K562 (cell line): Measurements from ENCODE around the gene UQCRH. TPM values are rescaled to one million over a fixed set of nuclear protein-coding genes. Genes with fewer than 3 reads are reported as not detected.

Experiments
- ARHGAP35 ChIP-seq: fragments of 450-650 bp; IDR thresholded peaks from 2 replicates; pipeline ENCODE4 v1.6.1; 2018; ENCODE audit not compliant: partially characterized antibody
- YY1 ChIP-seq, 3 experiments: IDR thresholded peaks; 2 replicates each; pipeline ENCODE4 v1.6.1; 2011; ENCODE audit warnings: low read length in 2 of 3, mild to moderate bottlenecking in 2 of 3, moderate library complexity in 2 of 3, borderline replicate concordance in 1 of 3, control low read depth in 1 of 3, low read depth in 1 of 3; ENCODE audit not compliant: insufficient read depth in 3 of 3, insufficient replicate concordance in 2 of 3, control insufficient read depth in 1 of 3, insufficient read length in 1 of 3; ENCODE audit errors: extremely low read depth in 1 of 3
- ZFP36 ChIP-seq: fragments of 150-350 bp; IDR thresholded peaks from 2 replicates; pipeline ENCODE4 v1.6.1; 2018; ENCODE audit warnings: low read length, low read depth; ENCODE audit not compliant: partially characterized antibody
- ZNF12 ChIP-seq: sonication (generic); formaldehyde crosslinking; IDR thresholded peaks from 2 replicates; pipeline ENCODE4 v1.4.0; 2020; ENCODE audit warnings: mild to moderate bottlenecking, missing genetic modification reagents
- polyA plus RNA-seq, 8 experiments: library from polyadenylated mRNA; depleted of rRNA in 4 of 8; stranded (reverse) in 5 of 8; unstranded in 3 of 8; fragments of >200 nt; fragmentation: Nextera tagmentation in 2 of 8; fragmentation: Illumina TruSeq in 1 of 8; extraction: Ambion mirVana in 2 of 8; extraction: Trizol in 1 of 8; gene quantifications; 2 replicates each; pipeline versions ENCODE4 v1.2.1 to v1.2.3, GENCODE V29; 2011 to 2014; ENCODE audit warnings: inconsistent platforms in 1 of 8, missing spikeins in 1 of 8
- total RNA-seq, 7 experiments: library from RNA; depleted of rRNA in 6 of 7; stranded (reverse); fragments of >200 nt in 6 of 7; fragmentation: Illumina TruSeq in 2 of 7; extraction: Trizol in 2 of 7; gene quantifications; 2 replicates each; pipeline versions ENCODE4 v1.2.1 to v1.2.3, GENCODE V29; 2011 to 2021; ENCODE audit warnings: low replicate concordance in 1 of 7
- TF ChIP-seq, protein P1 (sequence below): sonication (generic); formaldehyde crosslinking; IDR thresholded peaks from 2 replicates; pipeline ENCODE4 v1.8.0; 2023; ENCODE audit warnings: mild to moderate bottlenecking, missing genetic modification reagents

The UQCRH gene
- total and polyA plus RNA-seq, 9 of the 15 experiments (the other 6 are each of a cell fraction or from before 2014, with no cell fraction given), result 1,267 to 5,184 (median 2,410) TPM

DNA sequence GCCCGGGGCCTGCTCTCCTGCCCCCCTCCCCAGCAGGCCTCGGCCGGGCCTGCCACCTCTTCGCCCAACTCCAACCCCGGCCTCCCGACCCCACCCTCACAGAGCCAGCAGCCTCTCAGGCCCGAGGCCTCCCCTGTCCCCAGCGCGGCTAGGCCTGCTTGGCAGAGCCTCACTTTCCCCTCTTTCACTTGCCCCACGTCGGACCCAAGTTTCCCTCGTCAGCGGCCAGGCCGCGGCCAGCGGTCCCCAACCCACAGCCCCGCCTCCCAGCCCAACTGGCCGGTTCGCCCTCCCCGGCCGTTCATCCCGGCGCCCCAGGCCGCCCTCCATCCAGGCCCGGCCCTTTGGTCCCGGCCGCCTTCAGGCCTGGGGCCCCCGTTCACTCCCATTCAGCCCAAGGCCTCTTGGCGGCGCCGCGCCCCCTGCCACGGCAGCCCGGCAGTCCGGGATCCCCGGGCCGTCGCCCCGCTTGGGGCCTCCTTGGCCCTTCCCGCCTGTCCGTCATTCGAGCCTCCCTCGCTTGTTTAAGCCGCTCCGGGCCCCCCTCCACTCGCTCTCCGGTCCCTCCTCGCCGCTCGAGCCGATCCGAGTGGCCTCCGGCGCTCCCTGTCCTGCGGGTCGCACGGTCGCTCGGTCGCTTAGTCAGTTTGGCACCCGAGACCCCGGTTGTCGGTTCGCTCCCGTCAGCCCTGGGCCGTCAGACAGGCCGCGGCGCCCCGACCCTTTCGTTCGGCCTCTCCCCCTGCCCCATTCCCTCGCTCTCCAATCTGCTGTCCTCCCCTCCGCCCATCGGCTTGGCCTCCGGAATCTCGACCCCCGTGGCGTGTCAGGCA is 1.5 kb upstream of the UQCRH start (continued):
- TF ChIP-seq, protein P1, sequence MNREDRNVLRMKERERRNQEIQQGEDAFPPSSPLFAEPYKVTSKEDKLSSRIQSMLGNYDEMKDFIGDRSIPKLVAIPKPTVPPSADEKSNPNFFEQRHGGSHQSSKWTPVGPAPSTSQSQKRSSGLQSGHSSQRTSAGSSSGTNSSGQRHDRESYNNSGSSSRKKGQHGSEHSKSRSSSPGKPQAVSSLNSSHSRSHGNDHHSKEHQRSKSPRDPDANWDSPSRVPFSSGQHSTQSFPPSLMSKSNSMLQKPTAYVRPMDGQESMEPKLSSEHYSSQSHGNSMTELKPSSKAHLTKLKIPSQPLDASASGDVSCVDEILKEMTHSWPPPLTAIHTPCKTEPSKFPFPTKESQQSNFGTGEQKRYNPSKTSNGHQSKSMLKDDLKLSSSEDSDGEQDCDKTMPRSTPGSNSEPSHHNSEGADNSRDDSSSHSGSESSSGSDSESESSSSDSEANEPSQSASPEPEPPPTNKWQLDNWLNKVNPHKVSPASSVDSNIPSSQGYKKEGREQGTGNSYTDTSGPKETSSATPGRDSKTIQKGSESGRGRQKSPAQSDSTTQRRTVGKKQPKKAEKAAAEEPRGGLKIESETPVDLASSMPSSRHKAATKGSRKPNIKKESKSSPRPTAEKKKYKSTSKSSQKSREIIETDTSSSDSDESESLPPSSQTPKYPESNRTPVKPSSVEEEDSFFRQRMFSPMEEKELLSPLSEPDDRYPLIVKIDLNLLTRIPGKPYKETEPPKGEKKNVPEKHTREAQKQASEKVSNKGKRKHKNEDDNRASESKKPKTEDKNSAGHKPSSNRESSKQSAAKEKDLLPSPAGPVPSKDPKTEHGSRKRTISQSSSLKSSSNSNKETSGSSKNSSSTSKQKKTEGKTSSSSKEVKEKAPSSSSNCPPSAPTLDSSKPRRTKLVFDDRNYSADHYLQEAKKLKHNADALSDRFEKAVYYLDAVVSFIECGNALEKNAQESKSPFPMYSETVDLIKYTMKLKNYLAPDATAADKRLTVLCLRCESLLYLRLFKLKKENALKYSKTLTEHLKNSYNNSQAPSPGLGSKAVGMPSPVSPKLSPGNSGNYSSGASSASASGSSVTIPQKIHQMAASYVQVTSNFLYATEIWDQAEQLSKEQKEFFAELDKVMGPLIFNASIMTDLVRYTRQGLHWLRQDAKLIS, result 0 out of 2 replicates have a peak, but pooled peaks have one; percentile 1
- no peak for TF ChIP-seq ARHGAP35
- peak in 2 of 3 experiments; percentile 39 to 77 for TF ChIP-seq YY1 (IDR thresholded peaks at IDR 0.05; ENCODE audit: borderline replicate concordance in 1 of 3, control insufficient read depth in 1 of 3, extremely low read depth in 1 of 3, insufficient read depth in 3 of 3, insufficient read length in 1 of 3, insufficient replicate concordance in 2 of 3, low read depth in 1 of 3, low read length in 2 of 3)
- TF ChIP-seq ZNF12, result 0 out of 2 replicates have a peak, but pooled peaks have one; percentile 48
- no peak for TF ChIP-seq ZFP36
